HL-60/S4 treated with retinoic acid at 250 ng/mL for 4 days and 3 days (cell line): Measurements from ENCODE around the gene NEB.
"Not testable (repeated sequence)": the region's sequence is repeated elsewhere in the genome, so short reads cannot be mapped to it uniquely, and the experiment has no call there.

ENCODE experiments used
- in situ Hi-C: fragments of 300-500 bp; cut with MboI; formaldehyde crosslinking; loops from 2 replicates; pipeline ENCODE4 v1.7.0; 2022; ENCODE audit warnings: low sequenced_read_pairs

Gene NEB

DNA sequence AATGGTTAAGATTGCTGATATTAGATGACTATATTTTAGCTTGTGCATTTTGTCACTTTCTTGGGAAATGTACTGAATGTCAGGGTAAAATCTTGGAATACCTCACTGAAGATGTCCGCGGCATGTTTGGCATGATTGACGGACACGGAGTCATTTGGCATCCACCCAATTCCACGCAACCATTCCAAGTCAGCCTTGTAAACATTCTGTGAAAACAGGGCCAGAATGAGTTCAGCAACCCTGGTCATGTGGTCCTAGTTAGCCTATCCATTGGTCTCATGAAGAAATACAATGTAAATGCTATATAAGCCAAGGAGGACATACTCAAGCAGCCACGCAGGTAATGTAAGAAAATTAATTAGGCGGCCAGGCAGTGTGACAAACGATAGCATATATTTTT is 165.1 kb downstream of the NEB start:
- in situ Hi-C loops, result no loop called here

DNA sequence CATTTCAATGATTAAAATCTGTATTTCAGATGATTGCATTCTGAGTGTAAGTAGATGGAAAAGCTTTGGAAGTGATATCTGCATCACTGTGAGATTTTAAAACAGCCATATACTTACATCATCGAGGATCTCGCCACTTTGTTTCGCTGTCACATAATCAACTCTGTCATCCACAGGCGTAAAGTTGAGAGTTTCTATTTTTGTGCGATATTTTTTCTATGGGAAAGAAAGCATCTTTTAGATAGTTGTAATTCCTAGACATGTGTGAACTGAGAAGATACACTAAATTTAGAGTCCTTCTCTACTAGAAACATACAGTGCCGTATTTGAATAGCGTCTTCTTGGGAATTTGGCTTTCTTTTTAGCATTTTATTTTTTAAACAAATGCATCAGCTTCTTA is 165.8 kb downstream of the NEB start:
- in situ Hi-C loops, result no loop called here

DNA sequence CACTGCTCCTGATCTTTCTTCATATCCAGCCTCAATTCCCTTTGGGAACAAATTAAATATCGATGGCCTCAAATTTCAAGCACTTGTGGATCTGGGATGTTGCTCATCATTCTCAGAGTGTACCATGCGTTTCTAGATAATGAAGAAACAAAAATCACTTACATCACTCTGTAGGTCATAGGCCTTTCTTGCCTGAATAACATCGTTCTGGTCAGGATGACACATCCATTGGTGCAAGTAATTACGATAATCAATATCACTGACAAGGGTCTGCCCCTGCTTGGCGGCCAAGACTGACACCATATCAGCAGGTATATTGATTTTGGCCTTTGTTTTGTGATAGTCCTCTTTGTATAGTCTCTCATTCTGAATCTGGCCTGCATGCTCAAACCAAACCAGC is 167.3 kb downstream of the NEB start:
- in situ Hi-C loops, result no loop called here

DNA sequence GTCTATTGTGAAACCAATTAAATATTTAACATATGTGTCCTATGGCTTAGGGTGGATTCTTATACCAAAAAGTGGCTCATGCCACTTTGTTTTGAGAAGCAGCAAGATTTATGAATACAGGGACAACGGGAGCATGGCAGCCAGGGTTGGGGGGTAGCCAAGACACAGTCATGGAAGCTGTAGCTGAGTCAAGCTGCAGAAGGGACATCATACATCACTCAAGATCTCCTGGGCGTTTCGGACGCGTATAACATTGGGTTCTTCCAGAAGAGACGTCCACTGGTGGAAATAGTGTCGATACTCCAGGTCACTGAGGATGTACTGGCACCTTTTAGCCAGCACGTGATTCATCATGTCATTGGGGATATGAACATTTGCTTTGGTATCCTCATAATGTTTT is 171.9 kb downstream of the NEB start:
- in situ Hi-C loops, result no loop called here

DNA sequence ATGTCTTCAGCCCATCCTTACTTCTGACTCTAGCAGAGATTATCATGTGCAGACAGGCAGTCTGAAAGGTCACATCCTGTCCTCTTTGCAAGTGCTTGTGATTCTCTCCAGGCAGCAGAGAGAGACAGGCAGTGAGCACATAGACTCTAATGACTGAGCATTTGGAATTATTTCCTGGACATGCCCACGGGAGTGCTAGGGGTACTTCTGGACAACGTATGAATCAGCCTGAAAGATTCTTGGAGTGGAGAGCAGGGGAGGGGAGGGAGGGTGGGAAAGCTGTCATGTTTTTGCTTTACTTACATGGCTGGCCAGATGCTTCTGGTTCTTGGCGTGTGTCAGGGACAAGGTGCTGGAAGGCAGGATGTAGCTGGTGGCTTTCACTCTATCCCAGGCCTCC is 174.0 kb downstream of the NEB start:
- in situ Hi-C loops, result no loop called here

DNA sequence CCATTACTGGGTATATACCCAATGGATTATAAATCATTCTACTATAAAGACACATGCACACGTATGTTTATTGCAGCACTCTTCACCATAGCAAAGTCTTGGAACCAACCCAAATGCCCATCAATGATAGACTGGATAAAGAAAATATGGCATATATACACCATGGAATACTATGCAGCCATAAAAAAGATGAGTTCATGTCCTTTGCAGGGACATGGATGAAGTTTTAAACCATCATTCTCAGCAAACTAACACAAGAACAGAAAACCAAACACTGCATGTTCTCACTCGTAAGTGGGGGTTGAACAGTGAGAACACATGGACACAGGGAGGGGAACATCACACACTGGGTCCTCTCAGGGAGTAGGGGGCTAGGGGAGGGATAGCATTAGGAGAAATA is 174.8 kb downstream of the NEB start:
- in situ Hi-C loops, result not testable (repeated sequence)

DNA sequence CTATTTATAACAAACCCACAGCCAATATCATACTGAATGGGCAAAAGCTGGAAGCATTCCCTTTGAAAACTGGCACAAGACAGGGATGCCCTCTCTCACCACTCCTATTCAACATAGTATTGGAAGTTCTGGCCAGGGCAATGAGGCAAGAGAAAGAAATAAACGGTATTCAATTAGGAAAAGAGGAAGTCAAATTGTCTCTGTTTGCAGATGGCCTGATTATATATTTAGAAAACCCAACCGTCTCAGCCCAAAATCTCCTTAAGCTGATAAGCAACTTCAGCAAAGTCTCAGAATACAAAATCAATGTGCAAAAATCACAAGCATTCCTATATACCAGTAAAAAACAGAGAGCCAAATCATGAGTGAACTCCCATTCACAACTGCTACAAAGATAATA is 176.4 kb downstream of the NEB start:
- in situ Hi-C loops, result not testable (repeated sequence)

DNA sequence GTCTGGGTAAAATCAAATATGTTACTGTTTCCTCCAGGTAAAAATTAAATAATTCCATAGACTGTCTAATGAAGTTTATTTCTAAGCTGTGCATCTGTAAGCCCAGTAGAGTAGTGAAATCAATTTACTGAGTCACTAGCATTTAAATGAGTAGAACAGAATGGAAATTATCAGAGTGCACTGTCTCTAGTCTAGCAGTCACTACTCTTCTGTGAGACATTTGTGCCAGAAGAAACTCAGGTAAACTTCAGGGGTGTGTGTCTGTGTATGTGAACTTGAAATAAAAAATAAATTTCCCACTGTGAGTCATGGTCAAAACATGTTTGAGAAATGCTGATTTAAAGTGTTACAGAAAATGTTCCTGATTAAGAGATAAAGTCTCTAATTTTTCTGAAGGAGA is 178.2 kb downstream of the NEB start:
- in situ Hi-C loops, result no loop called here

DNA sequence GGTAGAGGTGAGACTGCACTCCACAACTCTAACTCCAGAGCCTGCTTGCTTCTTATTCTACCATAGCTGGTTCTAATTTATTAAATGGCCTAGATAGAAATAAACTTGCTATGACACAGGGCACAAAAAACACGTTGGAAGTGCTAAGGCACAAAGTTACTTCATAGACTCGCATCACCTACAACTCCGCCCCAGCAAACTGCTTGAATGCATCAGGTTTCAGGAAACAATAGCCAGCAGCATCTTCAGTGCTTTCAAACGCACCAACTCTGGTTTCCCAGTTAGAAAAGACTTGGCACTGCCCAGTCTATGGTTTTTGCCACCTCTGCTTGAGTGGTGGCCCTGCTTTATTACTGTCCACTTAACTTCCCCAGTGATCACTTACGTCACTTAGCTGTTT is 182.0 kb downstream of the NEB start:
- in situ Hi-C loops, result no loop called here

DNA sequence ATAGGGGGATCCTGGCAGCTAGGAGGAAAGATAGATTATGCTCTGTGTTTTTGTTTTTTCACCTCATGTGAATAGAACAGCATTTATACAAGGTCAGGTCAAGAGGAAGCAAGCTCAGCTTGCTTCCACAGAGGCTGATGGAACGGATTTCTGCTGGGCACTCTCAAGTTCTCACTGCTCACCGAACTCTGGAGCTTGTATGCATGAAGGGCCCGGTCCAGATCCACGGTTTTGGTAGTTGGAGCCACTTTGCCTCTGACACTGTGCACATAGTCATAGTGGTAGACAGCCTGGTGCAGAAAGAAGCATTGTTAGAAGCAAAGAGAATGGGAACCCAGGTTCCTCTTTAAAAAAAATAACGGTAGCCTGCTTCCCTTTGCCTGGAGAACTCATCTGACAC is 182.7 kb downstream of the NEB start:
- in situ Hi-C loops, result no loop called here

DNA sequence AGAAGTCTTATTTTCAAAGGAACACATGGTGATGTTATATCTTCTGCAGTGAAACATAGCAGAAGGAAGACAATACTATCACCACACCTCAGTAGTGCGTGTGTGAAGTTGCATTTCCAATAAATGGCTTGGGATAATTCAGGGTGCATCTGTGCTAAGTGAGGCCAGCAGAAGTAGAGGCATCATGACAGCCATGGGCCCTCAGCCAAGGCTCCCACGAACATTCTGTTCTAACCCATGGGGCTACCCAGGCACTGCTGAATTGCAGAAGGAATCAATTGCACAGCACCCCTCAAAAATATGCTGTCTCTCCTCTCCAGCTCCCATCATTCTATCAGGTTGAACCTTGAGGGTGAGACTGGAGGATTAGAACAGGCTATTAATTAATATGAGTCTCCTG is 185.1 kb downstream of the NEB start:
- in situ Hi-C loops, result no loop called here

DNA sequence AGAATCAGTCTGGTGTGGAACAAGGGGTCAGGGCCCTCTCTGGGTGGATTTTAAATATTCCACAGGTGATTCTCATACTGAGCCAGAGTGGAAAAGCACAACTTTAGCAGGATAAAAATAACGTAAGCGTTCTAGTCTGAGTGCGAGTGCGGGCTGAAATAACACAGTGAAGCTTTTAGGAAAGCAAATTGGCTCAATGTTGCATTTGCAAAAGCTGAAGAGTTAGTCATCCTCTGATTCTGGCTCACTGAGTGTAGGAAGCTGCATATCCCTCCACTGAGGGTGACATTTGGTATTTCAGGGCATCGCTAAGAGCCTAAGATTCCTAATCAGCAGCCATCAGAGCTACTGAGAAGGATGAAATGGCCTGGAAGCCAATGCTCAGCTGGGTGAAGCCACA is 189.8 kb downstream of the NEB start:
- in situ Hi-C loops, result no loop called here

DNA sequence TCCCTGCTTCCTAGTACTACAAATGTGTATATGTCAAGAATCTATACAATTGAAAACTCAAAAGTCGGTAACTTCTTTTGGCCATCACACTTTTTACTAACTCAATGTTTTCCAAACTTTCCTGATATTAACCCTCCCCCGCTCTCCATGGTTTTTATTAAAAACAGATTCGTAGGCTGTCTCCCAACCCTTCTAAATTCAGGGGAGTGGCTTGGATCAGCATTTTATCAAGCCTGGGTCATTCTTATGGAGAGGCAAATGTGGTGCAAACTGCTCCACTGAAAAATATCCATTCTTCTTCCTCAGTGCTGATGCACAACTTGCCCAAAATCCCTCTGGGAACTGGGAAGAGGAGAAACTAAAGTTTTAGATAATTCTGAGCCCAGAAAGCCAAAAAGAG is 190.4 kb downstream of the NEB start:
- in situ Hi-C loops, result no loop called here

DNA sequence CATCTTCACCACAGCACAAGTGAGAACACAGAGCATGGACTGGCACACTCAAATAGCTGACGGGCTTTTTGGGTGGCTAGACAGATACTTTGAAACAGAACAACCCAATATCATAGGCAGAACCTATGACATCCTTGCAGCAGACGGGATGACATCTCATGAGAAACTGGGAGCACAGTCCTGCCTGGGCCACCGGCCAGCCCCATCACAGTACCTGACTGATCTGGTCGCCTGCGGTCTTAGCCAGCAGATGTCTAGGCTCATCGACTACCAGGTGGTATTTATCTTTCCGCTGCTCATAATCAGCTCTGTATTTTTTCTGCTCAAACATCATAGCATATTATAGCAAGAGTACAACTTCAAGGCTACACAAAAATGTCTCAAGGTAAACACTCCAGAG is 200.3 kb downstream of the NEB start:
- in situ Hi-C loops, result no loop called here

DNA sequence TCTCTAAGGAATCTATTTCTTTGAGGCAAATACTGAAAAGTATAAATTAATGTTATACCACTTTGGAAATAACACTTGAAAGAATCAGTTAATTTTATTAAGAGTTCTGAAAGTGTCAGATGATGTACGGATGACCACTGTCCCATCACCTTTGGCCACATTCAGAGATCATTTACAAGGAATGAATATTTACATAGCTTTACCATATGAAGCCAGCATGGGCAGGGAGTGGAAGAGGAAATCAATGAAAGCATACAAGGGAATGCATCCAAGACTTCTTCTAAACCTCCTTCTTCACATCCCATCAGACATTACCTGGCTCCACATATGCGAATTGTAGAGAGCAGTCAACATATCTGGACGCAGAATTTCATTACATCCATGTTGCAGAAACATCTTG is 201.1 kb downstream of the NEB start:
- in situ Hi-C loops, result no loop called here

DNA sequence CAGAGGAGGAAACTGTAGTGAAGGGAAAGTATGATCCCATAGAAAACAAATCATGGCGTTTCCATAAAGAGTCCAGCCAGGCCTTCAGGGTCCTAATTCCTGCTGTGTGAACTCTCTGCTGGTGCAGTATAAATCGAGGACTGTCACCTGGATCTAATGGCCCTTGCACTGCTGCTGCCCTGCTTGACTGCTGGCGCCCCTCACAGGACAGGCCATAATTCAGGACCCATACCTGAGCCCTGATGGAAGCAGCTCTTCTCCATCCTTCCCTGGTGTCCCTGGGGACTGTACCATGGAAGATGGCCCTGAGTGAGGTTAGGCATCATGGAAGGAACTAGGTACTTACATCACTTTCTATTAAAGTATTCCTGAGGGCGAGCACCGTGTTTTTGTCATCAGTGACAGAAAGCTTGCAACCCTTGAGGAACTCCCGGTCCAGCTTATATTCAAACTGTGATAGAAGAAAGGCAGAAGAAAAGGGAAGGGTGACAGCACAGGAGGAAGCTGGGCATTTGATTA is 207.6 kb downstream of the NEB start:
- in situ Hi-C loops, result no loop called here

DNA sequence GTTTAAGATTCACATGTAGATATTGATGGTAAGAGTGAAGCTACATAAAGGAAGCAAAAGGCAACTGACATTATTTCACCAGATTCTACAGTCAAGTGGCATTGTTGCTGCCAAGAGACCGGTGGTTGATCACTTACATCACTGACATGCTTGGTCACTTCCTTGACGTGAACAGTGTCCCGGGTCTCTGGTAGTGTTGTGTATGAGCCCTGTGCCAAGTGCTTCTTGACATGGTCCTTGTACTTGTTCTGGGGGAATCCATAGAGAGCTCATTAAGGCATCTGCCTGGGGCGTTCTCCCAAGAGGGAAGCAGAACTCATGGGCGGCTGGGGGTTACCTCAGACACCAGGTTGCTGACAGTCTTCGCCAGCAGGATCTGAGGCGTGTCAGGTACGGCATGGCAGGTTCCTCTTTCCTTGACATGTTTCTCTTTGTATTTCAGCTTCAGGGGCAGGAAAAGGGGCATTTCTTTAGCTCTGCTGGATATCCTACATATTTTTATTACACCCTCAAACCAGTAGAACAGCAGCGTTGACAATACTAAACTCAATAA is 208.4 kb downstream of the NEB start:
- in situ Hi-C loops, result no loop called here

DNA sequence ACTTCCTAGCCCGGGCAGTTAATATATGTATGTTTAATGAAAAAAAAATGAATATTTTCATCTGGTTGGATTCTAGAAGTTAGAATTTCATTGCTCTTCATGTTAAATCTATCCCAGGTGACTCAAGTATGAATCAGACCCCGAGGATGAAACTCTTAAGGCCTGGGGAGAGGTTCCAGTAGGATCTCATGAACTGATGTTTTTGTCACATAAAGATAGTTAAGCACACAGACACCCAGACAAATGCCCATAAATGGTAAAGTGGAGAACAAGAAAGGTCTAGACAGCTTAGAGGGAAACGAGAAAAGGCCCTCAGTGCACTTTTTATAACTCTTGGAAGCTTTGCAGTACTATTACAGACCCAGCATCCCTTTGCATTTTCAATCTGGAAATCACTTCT is 210.4 kb downstream of the NEB start:
- in situ Hi-C loops, result no loop called here

DNA sequence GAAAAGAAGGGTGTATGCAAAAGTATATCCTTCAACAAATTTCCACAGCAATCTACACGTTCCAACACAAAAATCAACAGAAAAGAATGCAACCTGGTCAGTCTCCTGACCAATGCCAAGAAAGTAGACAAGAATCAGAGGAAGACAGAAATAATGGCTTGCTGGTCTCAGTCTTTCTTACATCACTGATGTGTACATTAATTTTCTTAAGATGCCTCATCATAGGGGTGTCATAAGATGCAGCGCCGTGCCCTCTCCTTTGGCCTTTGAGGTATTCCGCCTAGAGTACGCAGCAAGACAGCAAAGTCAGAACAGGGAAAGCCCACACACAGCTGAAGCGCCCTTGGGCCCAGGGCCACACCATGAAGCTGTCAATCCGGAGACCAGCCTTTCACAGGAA is 211.7 kb downstream of the NEB start:
- in situ Hi-C loops, result no loop called here

DNA sequence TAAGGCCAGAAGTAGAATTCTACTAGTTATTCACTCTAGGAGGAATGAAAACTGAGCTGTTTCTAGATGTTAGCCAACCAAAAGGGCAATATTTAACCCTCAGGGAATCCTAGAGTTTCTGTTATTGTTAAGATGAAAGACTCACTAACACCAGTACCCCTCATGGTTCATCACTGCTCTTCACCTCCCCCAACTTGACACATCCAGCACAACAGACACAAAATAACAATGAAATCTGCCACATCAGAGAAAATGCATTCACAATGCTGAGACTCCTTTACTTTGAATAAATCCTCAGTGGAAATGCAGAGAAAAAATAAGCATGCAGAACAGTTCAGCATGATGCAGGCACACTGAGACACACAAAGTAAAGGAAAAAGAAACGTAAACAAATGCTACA is 213.3 kb downstream of the NEB start:
- in situ Hi-C loops, result no loop called here

DNA sequence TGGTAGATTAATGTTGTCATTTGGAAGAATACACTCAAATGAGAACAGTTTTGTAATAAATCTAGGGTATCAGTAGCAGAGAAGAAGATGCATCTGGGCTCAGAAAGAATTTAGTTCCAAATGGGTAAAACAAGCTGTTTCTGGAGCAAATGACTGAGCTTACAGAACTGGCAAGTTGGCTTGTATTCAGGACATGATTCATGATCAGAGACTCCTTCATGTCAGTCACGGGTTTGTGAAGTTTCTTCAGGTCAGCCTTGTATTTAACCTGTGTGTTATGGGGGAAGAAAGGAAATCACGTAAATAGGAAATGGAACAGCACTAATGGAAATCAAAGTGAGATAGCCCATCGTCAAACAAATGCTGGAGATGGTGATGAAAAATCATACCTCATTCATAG is 215.5 kb downstream of the NEB start:
- in situ Hi-C loops, result no loop called here

DNA sequence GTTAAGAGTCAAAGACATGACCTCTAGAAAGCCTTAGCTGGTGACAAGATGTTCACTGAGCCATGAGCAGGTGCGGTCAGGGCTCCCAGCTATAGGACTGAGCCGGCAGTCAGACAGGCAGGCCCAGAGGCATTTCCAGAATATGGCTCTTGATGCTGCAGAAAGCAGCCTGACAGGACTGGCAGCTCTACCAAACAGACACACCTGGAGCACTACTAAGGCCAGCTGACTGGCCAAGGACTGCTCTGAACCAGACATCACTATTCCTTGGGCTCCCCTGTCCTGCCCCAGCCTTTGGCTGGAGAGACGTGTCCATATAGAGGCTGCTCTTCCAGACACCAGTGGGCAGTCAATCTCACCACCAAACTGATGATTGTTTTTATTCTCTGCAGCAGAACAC is 225.8 kb downstream of the NEB start:
- in situ Hi-C loops, result no loop called here

DNA sequence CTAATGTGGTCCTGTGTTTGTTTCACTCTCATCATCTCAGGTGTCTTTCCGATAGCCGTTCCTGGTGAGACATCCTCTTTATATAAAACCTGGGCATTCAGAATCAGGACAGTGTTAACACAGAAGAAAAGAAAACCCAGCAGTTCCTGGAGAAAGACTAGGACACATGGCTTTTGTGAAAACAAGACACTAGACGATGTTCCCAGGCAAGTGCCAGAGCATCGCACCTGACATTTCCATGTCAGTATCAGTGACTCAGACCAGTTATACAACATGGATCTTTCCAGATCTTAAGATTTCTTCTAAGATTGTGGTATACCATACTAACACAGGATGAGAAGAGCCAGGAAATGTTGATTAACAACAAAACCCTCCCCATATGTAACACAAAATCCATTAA is 228.1 kb downstream of the NEB start:
- in situ Hi-C loops, result no loop called here

DNA sequence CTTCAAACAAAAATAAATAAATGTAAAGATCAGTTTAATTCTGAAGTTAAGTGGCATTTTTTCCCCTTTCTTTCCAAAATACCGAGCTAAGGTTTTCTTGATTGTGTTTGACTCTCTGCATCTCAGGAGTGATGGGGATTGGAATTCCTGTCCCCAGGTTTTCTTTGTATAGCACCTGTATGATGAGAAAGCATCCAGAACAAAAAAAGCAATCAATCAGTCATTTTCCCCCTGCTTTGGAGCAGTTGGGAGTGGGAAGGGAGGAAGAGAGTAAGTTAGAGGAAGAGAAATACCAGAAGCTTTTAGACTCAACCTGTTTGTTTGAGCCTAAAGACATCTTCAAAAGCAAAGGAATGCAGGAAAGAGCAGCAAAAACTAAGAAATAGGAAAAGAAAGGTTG is 236.1 kb downstream of the NEB start:
- in situ Hi-C loops, result loop anchor here (25.0 kb wide), 1 partner anchor 514 kb away; no protein-coding TSS in a partner anchor
